H1 (cell line): Measurements from ENCODE around the gene CIZ1. TPM values are rescaled to one million over a fixed set of nuclear protein-coding genes. Genes with fewer than 3 reads are reported as not detected.

Experiments used
- CTCF ChIA-PET: fragments of 300-600 bp; sonication (Branson Sonifier 250); formaldehyde crosslinking; loops from one replicate; lab custom pipeline; 2021; ENCODE audit not compliant: partially characterized antibody; lab: Charles Lee
- POLR2A ChIA-PET: fragments of 300-600 bp; sonication (Branson Sonifier 250); formaldehyde crosslinking; loops from one replicate; lab custom pipeline; 2021; ENCODE audit warnings: inconsistent platforms; ENCODE audit not compliant: partially characterized antibody; lab: Charles Lee
- DNase-seq, 2 experiments: peaks; one replicate each; pipeline versions ENCODE4 v3.0.0 to v3.0.0-alpha.2; 2010 to 2022; ENCODE audit warnings: low spot score in 2 of 2, low read depth in 1 of 2, mixed read lengths in 1 of 2
- FAIRE-seq: peaks from 2 replicates; lab custom pipeline; 2011; peaks lifted over from hg19 to GRCh38; lab: Jason Lieb, UNC
- H2AFZ ChIP-seq: 2 replicates; pipeline ENCODE4 v1.8.1; 2012; ENCODE audit warnings: low read length, inconsistent platforms
- H2AK5ac ChIP-seq: 2 replicates; pipeline ENCODE4 v1.6.1; 2013; ENCODE audit warnings: low read depth, low read length
- H2BK120ac ChIP-seq: replicated peaks from 2 replicates; pipeline ENCODE3; 2013; ENCODE audit warnings: low read depth, low read length, inconsistent platforms
- H2BK12ac ChIP-seq: 2 replicates; pipeline ENCODE4 v1.6.1; 2013; ENCODE audit warnings: low read depth, low read length
- H2BK15ac ChIP-seq: 2 replicates; pipeline ENCODE4 v1.6.1; 2013; ENCODE audit warnings: low read length
- H2BK20ac ChIP-seq: 2 replicates; pipeline ENCODE4 v1.6.1; 2013; ENCODE audit warnings: low read length
- H2BK5ac ChIP-seq: 2 replicates; pipeline ENCODE4 v1.6.1; 2013; ENCODE audit warnings: low read depth, low read length
- H3K14ac ChIP-seq: 2 replicates; pipeline ENCODE4 v1.6.1; 2013; ENCODE audit warnings: inconsistent platforms; ENCODE audit not compliant: insufficient read length
- H3K18ac ChIP-seq: 2 replicates; pipeline ENCODE4 v1.6.1; 2013; ENCODE audit warnings: low read length; ENCODE audit errors: extremely low read depth
- H3K23ac ChIP-seq: 2 replicates; pipeline ENCODE4 v1.6.1; 2013; ENCODE audit warnings: inconsistent platforms; ENCODE audit not compliant: insufficient read length
- H3K23me2 ChIP-seq: 2 replicates; pipeline ENCODE4 v1.6.1; 2013; ENCODE audit warnings: low read depth, low read length
- H3K27ac ChIP-seq: 2 replicates; pipeline ENCODE4 v1.6.1; 2011; ENCODE audit warnings: low read depth, low read length, inconsistent platforms
- H3K27me3 ChIP-seq, 4 experiments: replicated peaks in 1 of 4; 1 replicate in 1 of 4; 2 replicates in 3 of 4; pipeline versions ENCODE4 v1.6.1 to v1.8.1; 2011 to 2013; ENCODE audit warnings: low read length in 3 of 4, mild to moderate bottlenecking in 3 of 4, inconsistent platforms in 2 of 4, mixed read lengths in 2 of 4, moderate library complexity in 1 of 4; ENCODE audit not compliant: control insufficient read depth in 3 of 4, insufficient read depth in 3 of 4; ENCODE audit errors: extremely low read depth in 1 of 4
- H3K36me3 ChIP-seq, 4 experiments: 2 replicates each; pipeline versions ENCODE4 v1.6.1 to v1.8.1; 2011 to 2013; ENCODE audit warnings: mild to moderate bottlenecking in 4 of 4, low read length in 3 of 4, moderate library complexity in 2 of 4, control low read depth in 1 of 4, inconsistent platforms in 1 of 4; ENCODE audit not compliant: insufficient read depth in 4 of 4, control insufficient read depth in 2 of 4
- H3K4ac ChIP-seq: replicated peaks from 2 replicates; pipeline ENCODE3; 2013; ENCODE audit warnings: low read length, low read depth, mixed read lengths, inconsistent platforms; ENCODE audit not compliant: insufficient read length
- H3K4me1 ChIP-seq, 4 experiments: replicated peaks in 1 of 4; 1 replicate in 1 of 4; 2 replicates in 3 of 4; pipeline versions ENCODE4 v1.6.1 to v1.8.1; 2011 to 2013; ENCODE audit warnings: low read length in 3 of 4, inconsistent platforms in 2 of 4, mixed read lengths in 1 of 4; ENCODE audit not compliant: insufficient read depth in 4 of 4, control insufficient read depth in 3 of 4
- H3K4me2 ChIP-seq, 2 experiments: 2 replicates each; pipeline versions ENCODE4 v1.6.1 to v1.8.1; 2011 to 2013; ENCODE audit warnings: low read depth in 2 of 2, low read length in 2 of 2, control low read depth in 1 of 2, inconsistent platforms in 1 of 2, mild to moderate bottlenecking in 1 of 2; ENCODE audit not compliant: insufficient read depth in 1 of 2
- H3K4me3 ChIP-seq, 4 experiments: fragments of 200-600, 300-600 bp in 1 of 4; sonication (generic), shearing (Covaris generic), sonication (Bioruptor Twin) in 1 of 4; 2 replicates each; pipeline versions ENCODE4 v1.5.1 to v1.8.1; 2011 to 2016; ENCODE audit warnings: low read length in 4 of 4, low read depth in 3 of 4, control low read depth in 2 of 4, inconsistent platforms in 2 of 4, mild to moderate bottlenecking in 2 of 4, mixed read lengths in 1 of 4, moderate library complexity in 1 of 4; ENCODE audit not compliant: insufficient read depth in 2 of 4; ENCODE audit errors: extremely low read depth in 1 of 4
- H3K56ac ChIP-seq: replicated peaks from 2 replicates; pipeline ENCODE3; 2013; ENCODE audit warnings: low read depth, mild to moderate bottlenecking, mixed read lengths, low read length, inconsistent platforms; ENCODE audit not compliant: insufficient read length
- H3K79me1 ChIP-seq: 2 replicates; pipeline ENCODE4 v1.6.1; 2013; ENCODE audit warnings: low read depth, low read length, control low read depth
- H3K79me2 ChIP-seq, 2 experiments: 2 replicates each; pipeline versions ENCODE4 v1.6.1 to v1.8.1; 2012 to 2013; ENCODE audit warnings: low read length in 2 of 2, mild to moderate bottlenecking in 2 of 2, inconsistent platforms in 1 of 2; ENCODE audit not compliant: insufficient read depth in 2 of 2, control insufficient read depth in 1 of 2
- H3K9ac ChIP-seq, 4 experiments: replicated peaks in 1 of 4; 1 replicate in 1 of 4; 2 replicates in 3 of 4; pipeline versions ENCODE4 v1.6.1 to v1.8.1; 2011 to 2013; ENCODE audit warnings: low read depth in 3 of 4, low read length in 3 of 4, control low read depth in 2 of 4, mild to moderate bottlenecking in 2 of 4, moderate library complexity in 2 of 4, inconsistent platforms in 1 of 4; ENCODE audit errors: extremely low read depth in 1 of 4
- H3K9me3 ChIP-seq, 2 experiments: 2 replicates each; pipeline versions ENCODE4 v1.6.1 to v1.8.1; 2012 to 2013; ENCODE audit warnings: mild to moderate bottlenecking in 2 of 2, moderate library complexity in 2 of 2, control low read depth in 1 of 2, inconsistent platforms in 1 of 2, low read depth in 1 of 2, low read length in 1 of 2, mixed read lengths in 1 of 2; ENCODE audit not compliant: insufficient read depth in 2 of 2
- H4K20me1 ChIP-seq, 2 experiments: replicated peaks in 1 of 2; 2 replicates each; pipeline versions ENCODE3 to v1.8.1; 2011 to 2013; ENCODE audit warnings: inconsistent platforms in 2 of 2, low read length in 2 of 2, mild to moderate bottlenecking in 1 of 2; ENCODE audit not compliant: insufficient read depth in 2 of 2, control insufficient read depth in 1 of 2
- H4K5ac ChIP-seq: 2 replicates; pipeline ENCODE4 v1.6.1; 2013; ENCODE audit warnings: low read length, low read depth, mixed read lengths, inconsistent platforms; ENCODE audit not compliant: insufficient read length
- H4K8ac ChIP-seq: 2 replicates; pipeline ENCODE4 v1.8.0; 2013; ENCODE audit warnings: mild to moderate bottlenecking, moderate library complexity, low read length, inconsistent platforms; ENCODE audit not compliant: insufficient read depth; ENCODE audit errors: extremely low read depth
- H4K91ac ChIP-seq: replicated peaks from 2 replicates; pipeline ENCODE3; 2013; ENCODE audit warnings: low read length, mixed read lengths, inconsistent platforms; ENCODE audit not compliant: insufficient read length
- ASH2L ChIP-seq: fragments of 200-600, 300-600 bp; sonication (generic); IDR thresholded peaks from one replicate; pipeline ENCODE4 v1.7.1; 2017; ENCODE audit warnings: low read length
- GABPA ChIP-seq: IDR thresholded peaks from 2 replicates; pipeline ENCODE4 v1.6.1; 2011; ENCODE audit warnings: mild to moderate bottlenecking, low read length, moderate library complexity, borderline replicate concordance; ENCODE audit not compliant: insufficient read depth
- HDAC6 ChIP-seq: IDR thresholded peaks from one replicate; pipeline ENCODE4 v1.7.1; 2012; ENCODE audit warnings: low read depth, mild to moderate bottlenecking, inconsistent platforms, low read length, moderate library complexity
- RAD21 ChIP-seq, 2 experiments: IDR thresholded peaks in 1 of 2; conservative IDR thresholded peaks in 1 of 2; 2 replicates each; pipeline ENCODE4 v1.6.1; 2011; ENCODE audit warnings: low read depth in 2 of 2, low read length in 2 of 2, improper control_type of control experiment in 1 of 2, inconsistent platforms in 1 of 2, mild to moderate bottlenecking in 1 of 2, moderate library complexity in 1 of 2
- SRF ChIP-seq: IDR thresholded peaks from 2 replicates; pipeline ENCODE4 v1.6.1; 2011; ENCODE audit warnings: mild to moderate bottlenecking, low read depth, low read length, moderate library complexity
- USF2 ChIP-seq: IDR thresholded peaks from 2 replicates; pipeline ENCODE4 v1.6.1; 2011; ENCODE audit warnings: low read length, improper control_type of control experiment
- YY1 ChIP-seq: IDR thresholded peaks from 2 replicates; pipeline ENCODE4 v1.6.1; 2011; ENCODE audit warnings: low read depth, mild to moderate bottlenecking, low read length
- WGBS, 2 experiments: shearing (Covaris generic) in 1 of 2; methylation state at CpG; one replicate each; pipeline versions ENCODE4 v1.1.6 to v1.1.7; 2013 to 2015; ENCODE audit warnings: low lambda C conversion rate in 2 of 2, mixed read lengths in 2 of 2, inconsistent platforms in 1 of 2, low coverage in 1 of 2, missing lambda C conversion rate in 1 of 2; ENCODE audit not compliant: insufficient replicate concordance in 2 of 2, insufficient coverage in 1 of 2, insufficient read length in 1 of 2; ENCODE audit errors: extremely low coverage in 1 of 2, missing lambda C conversion rate in 1 of 2; 5-methylcytosine and 5-hydroxymethylcytosine counted together
- polyA plus RNA-seq, 7 experiments: library from polyadenylated mRNA; depleted of rRNA in 3 of 7; stranded (reverse) in 5 of 7; unstranded in 2 of 7; fragments of >200 nt in 5 of 7; fragments of 200-250 nt in 2 of 7; gene quantifications; 1 replicate in 5 of 7; 2 replicates in 1 of 7; 4 replicates in 1 of 7; pipeline versions ENCODE4 v1.2.1 to v1.2.3, GENCODE V29; 2011 to 2013; ENCODE audit warnings: missing spikeins in 2 of 7, mixed read lengths in 2 of 7
- total RNA-seq: library from RNA; stranded (reverse); fragmentation: NEBNext Ultra II Directional; extraction: Animal tissue kit (Norgen Biotek cat#: 25700); gene quantifications from 2 replicates; pipeline ENCODE4 v1.2.1, GENCODE V29; 2021

The CIZ1 gene
- total and polyA plus RNA-seq, 2 of the 8 experiments (the other 6 are each of a cell fraction or from before 2014, with no cell fraction given) = 66.0 to 107 TPM

GRCh38 chr9:128182893-128183588 lies 8.3 kb downstream of the CIZ1 start:
- whole genome bisulfite sequencing, 2 experiments = 99% methylated on average over 12 of the region's 12 CpGs; no CpG with 5 or more reads in 1 of the 2 experiments
- TF ChIP-seq RAD21 (IDR thresholded peaks at IDR 0.05 in 1 of 2, conservative IDR thresholded peaks at IDR 0.05 in 1 of 2; ENCODE audit: low read depth in 2 of 2, low read length in 2 of 2) = no peak
- no peak for TF ChIP-seq ASH2L
- no peak for TF ChIP-seq HDAC6
- no peak for TF ChIP-seq YY1
- TF ChIP-seq SRF = no peak
- no peak for TF ChIP-seq USF2
- no peak for TF ChIP-seq GABPA

More at GRCh38 chr9:128182893-128183588, 8.3 kb downstream of the CIZ1 start:
- DNase-seq = no peak
- CTCF ChIA-PET = interaction anchor here (1.0 to 2.8 kb wide), 19 partner anchors 9 to 95 kb away, joined by 3 to 15 read pairs (median 5); no protein-coding TSS in a partner anchor
- H3K4ac ChIP-seq = no peak overlapping the region
- H3K4me1 ChIP-seq = no peaks in the 10 kb centered on the region
- POLR2A ChIA-PET = interaction anchor here (1.1 to 1.2 kb wide), 4 partner anchors 8 to 22 kb away, joined by 3 to 8 read pairs (median 4); partner anchors contain the start of gene BBLN
- no peak overlapping the region for H2AFZ ChIP-seq
- no peak overlapping the region for H2AK5ac ChIP-seq
- H3K18ac ChIP-seq = no peak overlapping the region
- H3K56ac ChIP-seq = no peak overlapping the region
- H2BK15ac ChIP-seq = no peak overlapping the region
- H3K27me3 ChIP-seq = no peaks in the 10 kb centered on the region
- no peaks in the 10 kb centered on the region for H3K79me2 ChIP-seq
- no peaks in the 10 kb centered on the region for H3K23me2 ChIP-seq
- H3K9me3 ChIP-seq = peaks cover 0 to 4% of the 10 kb centered on the region in 2 experiments; a peak in 1 of 4 replicates
- no peak overlapping the region for H3K14ac ChIP-seq
- H3K9ac ChIP-seq = no peak overlapping the region
- H4K5ac ChIP-seq = no peak overlapping the region
- no peak overlapping the region for H3K23ac ChIP-seq
- no peak overlapping the region for H2BK120ac ChIP-seq
- no peak overlapping the region for H2BK12ac ChIP-seq
- H3K4me3 ChIP-seq = no peak overlapping the region
- FAIRE-seq = no peak
- no peak overlapping the region for H4K8ac ChIP-seq
- H2BK5ac ChIP-seq = no peak overlapping the region
- H2BK20ac ChIP-seq = no peak overlapping the region
- H3K79me1 ChIP-seq = no peaks in the 10 kb centered on the region
- no peak overlapping the region for H4K91ac ChIP-seq
- peaks cover 0 to 13% of the 10 kb centered on the region in 2 experiments for H4K20me1 ChIP-seq
- H3K27ac ChIP-seq = no peak overlapping the region
- no peak overlapping the region for H3K4me2 ChIP-seq
- H3K36me3 ChIP-seq = peaks cover 11 to 31% (median 22%) of the 10 kb centered on the region in 4 experiments
